IPS-NIHi7 (cell line): Measurements from ENCODE around the gene SPANXC.
"Not testable (repeated sequence)": the region's sequence is repeated elsewhere in the genome, so short reads cannot be mapped to it uniquely, and the experiment has no call there.

ENCODE experiments used
- DNase-seq: peaks from one replicate; pipeline ENCODE4 v3.0.0; 2012; ENCODE audit warnings: mixed read lengths; ENCODE audit errors: extremely low spot score

Gene SPANXC

GRCh38 chrX:141242417-141242816, at the start of gene SPANXC:
Gene SPANXC (minus strand): TSS chrX:141242517. CDS start chrX:141242457, 60 bp downstream.
- DNase-seq: not testable (repeated sequence)

- no peak for DNase-seq
These were observed 37.2 kb upstream of the SPANXC start for GRCh38 chrX:141279476-141279875.

GRCh38 chrX:141278306-141278705, 36.0 kb upstream of the SPANXC start:
- DNase-seq: peak; percentile 38

DNA sequence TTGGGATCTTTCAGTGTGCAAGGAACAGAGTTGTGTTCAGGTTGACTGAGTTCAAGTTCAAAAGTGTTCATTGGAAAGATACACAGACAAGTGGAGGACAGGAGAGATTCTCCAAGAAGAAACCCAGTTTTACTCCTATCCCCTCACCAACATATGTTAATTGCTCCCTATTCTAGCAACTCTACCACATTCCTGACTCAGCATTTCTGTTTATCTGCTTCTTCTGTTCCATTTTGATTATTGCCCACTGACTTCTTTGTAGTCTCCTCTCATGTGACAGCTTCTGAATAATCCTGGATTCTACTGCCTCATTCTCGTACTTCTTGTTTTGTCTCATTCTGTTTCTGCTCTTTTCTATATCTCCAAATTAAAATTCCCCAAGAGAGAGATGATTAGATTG, 15.8 kb upstream of the SPANXC start:
- DNase-seq: no peak

DNA sequence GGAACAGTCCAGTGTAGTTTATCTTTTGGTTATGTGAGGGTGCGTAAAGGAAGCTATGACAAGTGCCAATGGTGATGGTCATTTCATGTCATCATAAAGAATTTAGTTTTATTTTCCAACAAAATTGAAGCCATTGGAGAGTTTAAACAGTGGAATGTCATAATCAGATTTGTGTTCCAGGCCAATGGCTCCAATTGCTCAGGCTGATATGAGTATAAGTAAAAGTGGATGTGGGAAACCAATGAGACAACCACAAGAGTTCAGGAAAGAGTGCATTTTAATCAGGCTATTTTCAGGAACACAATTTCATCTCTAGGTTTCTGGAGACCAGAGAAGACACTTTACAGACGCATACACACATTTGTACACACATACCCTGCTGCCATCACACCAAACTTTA, 20.7 kb downstream of the SPANXC start:
- DNase-seq: no peak

DNA sequence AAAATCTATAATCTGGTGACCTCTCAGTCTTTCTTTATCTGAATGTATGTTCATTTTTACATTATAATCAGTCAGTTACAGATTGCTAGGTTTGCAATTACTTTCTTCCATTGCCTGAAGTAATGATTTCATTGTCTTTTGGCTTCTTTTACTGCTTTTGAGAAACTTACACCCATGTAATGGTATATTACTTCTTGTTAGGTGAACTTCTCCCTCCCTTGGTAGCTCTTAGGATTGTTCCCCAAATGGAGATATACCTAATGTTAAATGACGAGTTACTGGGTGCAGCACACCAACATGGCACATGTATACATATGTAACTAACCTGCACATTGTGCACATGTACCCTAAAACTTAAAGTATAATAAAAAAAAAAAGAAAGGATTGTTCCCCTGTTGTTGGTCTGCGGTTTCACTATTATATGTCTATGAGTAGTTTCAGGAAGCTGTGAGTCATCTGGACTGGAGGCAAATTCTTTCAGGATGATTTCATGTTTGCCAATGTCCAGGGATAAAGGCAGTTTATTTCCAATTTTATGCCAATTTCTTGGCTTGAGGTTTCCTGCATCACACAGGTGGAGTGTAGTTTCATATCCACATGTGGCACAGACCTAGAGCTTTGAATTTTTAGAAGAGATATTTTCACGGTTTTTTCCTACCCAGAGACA, 21.8 kb downstream of the SPANXC start:
- no peak for DNase-seq

DNA sequence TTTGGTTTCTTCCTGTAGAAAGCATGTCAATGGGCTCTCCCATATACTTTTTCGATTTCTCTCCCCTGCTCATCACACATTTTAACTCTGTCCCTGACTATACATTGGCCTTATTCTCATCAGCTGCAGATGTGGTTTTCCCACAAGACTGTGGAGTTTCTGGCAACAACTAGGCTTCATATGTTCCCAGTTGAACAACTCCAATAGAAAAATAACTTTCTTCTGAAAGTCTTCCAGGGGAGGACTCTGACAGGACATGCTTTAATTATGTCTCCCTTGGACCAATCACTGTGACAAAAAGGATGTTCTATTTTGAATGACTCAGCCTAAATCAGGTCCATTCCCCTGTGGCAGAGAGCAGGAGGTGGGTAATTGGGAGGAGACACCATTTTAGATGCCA, 28.1 kb downstream of the SPANXC start:
- no peak for DNase-seq

- DNase-seq: no peak
These were observed 40.4 kb downstream of the SPANXC start for GRCh38 chrX:141201962-141202361.
